GM19239 (cell line): ENCODE results near the gene NGF.
A peak's percentile ranks its signal among the peaks of the same experiment; 100 is the strongest.

ENCODE experiments used
- DNase-seq: peaks from one replicate; pipeline ENCODE4 v3.0.0; 2011; ENCODE audit warnings: low spot score; ENCODE audit not compliant: insufficient read length
- FAIRE-seq: peaks from 2 replicates; lab custom pipeline; 2011; peaks lifted over from hg19 to GRCh38; lab: Jason Lieb, UNC

Gene NGF

DNA sequence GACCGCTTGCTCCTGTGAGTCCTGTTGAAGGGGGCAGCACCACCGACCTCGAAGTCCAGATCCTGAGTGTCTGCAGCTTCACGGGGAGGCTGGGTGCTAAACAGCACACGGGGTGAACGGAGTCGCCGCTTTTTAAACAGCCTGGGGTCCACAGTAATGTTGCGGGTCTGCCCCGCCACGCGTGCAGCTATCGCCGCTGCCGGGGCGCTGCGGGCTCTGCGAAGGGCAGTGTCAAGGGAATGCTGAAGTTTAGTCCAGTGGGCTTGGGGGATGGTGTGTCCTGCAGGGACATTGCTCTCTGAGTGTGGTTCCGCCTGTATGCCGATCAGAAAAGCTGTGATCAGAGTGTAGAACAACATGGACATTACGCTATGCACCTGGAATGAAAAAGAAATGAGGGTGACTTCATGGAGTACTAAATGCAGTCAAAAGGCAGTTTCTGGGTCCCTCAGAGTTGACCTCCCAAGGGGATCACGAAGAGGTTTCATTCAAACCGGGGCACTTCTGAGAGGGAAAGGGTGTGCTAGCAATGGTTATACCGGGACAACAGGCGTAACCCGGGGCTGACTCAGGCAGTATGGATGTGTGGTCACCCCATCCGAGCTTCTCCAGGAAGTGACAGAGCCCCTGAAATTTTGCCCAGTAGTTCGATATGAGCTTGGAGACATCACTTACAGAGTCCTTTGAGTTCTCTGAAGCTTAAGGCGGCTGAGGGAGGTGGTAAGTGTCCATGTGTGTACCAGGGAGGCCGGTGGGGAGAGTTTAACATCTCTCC is 51.4 kb downstream of the NGF start:
- no peak for DNase-seq
- no peak for FAIRE-seq

DNA sequence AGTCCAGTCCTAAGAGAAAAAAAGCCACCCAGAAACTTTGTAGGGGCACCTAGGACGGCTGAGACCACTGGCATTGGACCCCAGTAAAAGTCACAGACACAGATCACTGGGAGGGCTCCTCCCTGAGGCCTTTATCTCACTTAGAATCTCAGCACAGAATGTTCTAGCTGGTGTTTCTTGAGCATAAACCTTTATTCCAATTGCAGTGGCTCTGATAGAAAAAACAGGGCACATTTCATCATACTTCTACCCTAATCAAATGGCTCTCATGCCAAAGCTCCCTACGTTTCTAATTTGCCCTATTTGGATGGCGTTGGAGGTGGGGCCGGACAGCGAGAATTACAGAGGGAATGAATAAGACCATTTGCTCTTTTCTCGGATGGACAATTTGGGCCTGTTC is 53.8 kb downstream of the NGF start:
- FAIRE-seq (no peak), DNase-seq (no peak)

DNA sequence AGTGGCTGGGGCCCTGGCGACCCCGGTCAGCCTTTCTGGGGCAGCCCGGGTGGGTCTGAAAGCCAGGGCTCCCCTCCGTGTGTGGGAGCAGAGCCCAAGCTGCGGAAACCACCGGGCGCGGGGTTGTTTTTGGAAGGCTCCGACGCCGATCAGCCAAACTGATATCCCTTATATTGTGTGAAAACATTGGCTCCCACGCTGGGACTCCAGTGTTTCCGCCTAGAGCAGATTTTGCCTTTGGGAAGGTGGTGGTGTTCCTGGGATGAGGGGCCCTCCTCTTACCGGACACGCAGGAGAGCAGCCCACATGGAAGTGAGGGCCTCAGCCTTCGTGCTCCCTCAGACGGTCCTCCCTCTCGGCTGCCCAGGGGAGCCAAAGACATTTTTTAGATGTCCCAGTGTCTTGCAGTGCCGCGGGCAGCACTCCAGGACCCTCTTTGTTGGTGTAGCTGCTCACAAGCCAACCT is 54.3 kb downstream of the NGF start:
- FAIRE-seq (no peak), DNase-seq (no peak)

DNA sequence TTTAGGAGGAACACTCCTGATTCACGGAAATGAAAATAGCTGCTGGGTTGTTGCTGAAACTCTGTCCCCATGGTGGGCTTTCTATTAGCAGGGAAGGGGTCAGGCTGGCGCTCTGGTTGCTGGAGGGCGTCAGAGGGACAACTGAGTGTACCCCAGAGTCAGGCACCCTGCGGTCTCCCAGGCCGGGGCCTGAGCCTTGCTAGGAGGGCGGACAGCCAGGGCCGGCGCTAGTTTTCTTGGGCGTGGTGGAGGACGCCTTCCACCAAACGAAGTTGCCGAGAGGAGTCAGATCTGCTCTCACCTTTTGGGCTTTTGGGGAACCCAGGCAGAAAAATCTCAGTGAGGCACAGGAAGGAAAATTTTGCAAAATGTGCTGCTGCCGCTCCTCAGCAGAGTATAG is 54.8 kb downstream of the NGF start:
- no peak for FAIRE-seq

DNA sequence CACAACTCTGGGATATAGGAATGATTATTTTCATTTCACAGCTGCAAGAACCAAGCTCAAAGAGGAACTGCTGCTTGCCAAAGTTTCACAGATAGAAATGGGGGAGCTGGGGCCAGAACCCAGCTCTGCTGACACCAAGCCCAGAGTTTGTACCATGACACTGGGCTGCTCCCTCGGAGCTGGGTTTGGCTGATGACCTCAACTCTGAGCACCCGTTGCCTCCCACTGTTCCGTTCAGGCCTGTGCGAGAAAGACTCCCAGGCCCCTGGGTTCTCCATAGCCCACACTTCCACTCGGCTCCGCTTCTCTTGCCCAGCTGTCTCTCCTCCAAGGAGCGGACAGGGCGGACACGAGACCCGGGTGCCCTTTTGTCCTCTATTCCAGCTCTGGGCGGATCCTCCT is 55.2 kb downstream of the NGF start:
- FAIRE-seq (no peak), DNase-seq (no peak)

More for the DNA sequence above, 54.8 kb downstream of the NGF start:
- DNase-seq = no peak

DNA sequence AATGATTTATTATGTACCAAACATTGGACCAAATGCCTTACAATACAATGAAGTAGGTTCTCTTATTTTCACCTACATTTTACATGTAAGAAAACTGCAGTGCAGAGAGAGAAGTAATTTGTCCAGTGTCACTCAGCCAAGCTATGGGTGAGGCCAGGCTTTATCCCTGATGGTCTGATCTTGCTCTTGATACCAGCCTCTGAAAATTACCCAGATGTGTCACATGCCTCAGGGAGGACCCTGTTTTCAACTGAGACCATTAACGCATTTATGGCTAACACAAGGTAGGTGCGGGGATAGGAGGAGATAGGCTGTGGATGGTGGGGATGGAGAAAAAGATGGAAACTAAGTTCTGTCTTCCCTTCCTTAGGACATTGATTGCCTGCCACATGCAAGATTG is 56.9 kb downstream of the NGF start:
- DNase-seq (no peak), FAIRE-seq (no peak)

DNA sequence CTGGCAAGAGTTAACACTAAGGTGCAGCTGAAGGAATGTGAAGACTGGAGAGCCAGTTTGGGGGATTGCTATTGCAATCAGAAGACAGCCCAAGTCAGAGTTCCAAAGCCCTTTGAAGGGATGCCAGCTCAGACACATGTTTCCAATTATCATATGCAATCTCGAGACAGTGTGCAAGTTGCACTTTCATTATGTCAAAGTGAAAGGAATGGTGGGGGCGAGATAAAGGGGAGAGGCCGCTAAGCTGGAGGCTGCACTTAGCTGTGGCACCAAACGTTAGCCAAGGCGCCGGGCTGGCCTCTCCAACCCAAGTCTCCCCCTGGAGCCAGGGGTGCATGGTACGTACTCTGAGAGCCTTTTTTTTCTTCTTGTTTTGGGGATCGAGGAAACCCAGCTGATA is 58.0 kb downstream of the NGF start:
- DNase-seq (no peak), FAIRE-seq (no peak)

DNA sequence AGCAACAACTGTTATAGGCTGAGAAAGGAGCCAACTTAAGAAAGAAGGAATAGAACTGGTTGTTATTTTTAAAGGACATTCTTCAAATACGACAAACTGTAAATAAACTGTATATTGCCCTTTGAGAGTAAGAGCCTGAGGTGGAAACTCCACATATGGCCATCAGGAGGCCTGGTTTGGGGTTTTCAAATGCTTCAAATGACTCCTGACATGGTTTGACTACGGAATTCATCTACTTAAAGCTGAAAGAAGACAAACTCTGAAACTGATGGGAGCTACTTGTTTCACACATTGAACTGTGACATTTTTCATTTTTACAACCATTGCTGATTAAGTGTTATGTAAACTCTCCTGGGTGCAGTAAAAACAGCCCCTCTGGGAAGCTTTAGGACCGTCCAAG is 59.8 kb downstream of the NGF start:
- no peak for FAIRE-seq
- no peak for DNase-seq

DNA sequence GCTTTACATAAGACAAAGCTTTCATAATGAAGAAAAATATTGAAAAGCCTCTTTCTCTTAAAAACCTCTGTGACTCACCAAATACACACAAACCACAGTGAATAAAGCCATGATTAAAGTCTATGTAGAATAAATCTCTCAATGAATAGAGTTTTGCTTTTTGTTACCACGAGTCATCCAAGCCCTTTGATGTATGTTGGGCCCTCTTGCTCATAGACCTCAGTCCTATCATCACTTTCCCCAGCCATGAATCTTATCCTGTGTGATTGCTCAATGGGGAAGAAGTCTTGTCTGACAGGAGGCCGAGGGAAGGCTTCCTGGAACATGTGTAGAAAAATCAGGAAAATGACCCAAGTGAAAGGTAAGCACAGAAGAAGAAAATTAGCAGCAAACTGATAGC is 60.8 kb downstream of the NGF start:
- no peak for DNase-seq
- no peak for FAIRE-seq

DNA sequence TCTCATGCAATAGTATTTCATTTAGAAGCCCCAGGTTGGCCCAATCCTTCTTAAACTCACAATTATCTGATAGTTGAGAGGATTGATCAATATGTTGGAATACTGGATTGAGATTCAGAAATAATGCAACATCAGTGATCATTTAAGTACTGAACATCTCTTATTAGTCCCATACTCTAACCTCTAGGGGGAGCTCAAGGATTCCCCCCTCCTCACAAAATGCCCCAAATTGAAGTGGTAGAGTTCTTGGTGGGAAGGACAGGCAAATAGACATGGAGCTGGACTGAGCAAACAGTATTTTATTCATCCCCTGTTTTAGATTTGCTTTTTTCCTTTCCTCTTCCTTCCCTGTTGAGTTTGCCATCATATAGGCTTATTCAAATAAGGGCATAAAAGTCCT is 62.8 kb downstream of the NGF start:
- FAIRE-seq (no peak), DNase-seq (peak; percentile 13)

DNA sequence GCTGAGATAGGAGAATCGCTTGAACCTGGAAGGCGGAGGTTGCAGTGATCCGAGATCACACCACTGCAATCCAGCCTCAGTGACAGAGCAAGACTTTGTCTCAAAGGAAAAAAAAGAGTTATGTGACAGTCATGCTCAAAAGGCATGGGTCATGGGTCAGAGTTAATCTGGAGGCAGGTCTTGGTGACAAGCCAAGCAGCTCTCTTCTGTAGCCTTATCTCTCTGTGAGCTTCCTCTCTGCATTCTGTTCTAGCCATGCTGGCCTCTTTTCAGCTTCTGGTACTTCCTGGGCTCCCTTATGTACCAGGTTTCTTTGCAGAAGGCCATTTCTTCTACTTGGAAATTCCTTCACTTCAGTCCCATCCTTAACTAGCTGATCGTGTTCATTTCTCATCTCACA is 63.6 kb downstream of the NGF start:
- DNase-seq = no peak
- FAIRE-seq = no peak

DNA sequence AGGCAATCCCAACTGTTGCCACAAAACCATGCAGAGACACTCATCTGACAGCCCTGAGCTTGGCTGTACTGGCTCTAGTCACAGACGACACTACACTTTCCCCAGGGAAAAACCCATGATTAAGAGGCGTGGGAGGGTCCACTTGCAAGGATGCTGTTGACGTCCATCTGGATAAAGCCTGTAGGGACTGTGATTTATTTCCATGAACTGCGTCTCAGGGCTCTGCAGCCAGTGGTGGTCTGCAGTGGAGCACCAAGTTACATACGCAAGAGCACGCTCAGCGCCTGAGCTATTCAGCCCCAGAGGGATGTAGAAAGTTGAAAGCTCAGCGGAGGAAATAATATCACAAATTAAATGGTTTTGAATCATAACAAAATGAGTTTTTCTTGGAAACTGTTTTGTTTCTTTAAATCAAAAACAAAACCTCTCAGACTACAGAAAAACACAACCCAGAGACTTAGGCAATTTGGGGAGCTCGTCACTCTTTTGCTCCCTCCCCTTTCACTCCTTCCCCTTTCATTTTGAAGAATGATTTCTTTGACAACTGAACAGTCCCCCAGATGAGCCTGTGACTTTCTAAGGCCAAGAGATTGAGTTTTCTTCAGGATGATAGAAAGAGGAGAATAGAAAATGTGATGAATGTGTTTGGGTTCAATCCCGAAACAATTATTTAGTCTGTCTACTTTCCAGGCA is 71.2 kb downstream of the NGF start:
- FAIRE-seq (no peak), DNase-seq (no peak)

DNA sequence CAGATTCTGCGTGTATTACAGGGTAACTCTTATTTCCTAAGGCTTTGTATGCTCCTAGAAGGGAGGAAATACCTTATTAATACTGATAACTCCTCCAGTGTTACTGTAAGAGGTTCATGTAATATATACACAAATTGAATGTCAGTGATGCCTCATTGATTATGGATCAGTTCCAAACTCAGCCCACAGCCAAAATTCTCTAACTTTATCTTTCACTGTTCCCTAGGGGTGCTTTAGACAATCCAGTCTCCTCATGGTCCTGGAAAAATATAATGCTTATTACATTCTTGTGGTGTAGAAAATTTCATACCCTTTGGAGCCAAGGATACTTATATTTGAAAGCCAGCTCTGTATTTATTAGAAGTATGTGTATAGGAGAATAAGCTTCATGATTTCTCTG is 73.0 kb downstream of the NGF start:
- DNase-seq = no peak
- FAIRE-seq = no peak

DNA sequence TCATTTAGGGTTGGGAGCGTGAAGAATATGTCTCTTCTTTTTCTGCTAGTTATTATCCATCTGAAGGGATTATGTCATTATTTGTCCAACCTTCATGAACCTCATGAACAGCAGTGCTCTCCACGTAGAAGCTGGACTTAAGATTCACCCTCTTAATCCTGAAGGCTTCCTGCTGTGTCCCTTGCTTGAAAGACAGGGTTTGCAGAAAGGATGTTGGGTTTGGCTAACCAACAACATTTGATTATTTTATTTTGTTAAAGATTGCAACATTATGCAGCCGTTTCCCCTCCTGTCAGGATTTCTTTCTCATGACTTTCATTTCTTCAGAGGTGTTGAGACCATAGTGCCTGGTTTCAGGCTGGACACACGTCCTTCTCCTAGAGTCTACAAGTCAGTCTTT is 75.2 kb downstream of the NGF start:
- FAIRE-seq (no peak), DNase-seq (no peak)

DNA sequence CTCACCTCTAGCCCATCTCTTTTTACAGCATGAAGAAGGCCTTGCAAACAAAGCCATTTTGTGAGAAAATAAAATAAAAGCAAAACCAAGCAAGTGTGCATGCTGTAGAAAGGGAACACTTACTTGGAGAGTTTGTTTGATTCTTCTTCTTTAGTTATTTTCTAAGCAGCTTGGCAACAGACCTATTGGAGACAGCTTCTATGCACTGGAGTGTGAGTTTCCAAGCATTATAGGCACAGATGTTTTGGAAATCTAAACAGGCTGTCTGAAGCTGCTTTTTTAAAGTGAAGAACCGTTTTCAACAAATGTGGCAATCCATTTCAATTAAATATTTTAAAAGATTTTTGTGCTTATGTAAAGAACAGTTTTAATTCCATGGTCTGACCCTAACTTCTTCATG is 76.6 kb downstream of the NGF start:
- DNase-seq (no peak), FAIRE-seq (no peak)

DNA sequence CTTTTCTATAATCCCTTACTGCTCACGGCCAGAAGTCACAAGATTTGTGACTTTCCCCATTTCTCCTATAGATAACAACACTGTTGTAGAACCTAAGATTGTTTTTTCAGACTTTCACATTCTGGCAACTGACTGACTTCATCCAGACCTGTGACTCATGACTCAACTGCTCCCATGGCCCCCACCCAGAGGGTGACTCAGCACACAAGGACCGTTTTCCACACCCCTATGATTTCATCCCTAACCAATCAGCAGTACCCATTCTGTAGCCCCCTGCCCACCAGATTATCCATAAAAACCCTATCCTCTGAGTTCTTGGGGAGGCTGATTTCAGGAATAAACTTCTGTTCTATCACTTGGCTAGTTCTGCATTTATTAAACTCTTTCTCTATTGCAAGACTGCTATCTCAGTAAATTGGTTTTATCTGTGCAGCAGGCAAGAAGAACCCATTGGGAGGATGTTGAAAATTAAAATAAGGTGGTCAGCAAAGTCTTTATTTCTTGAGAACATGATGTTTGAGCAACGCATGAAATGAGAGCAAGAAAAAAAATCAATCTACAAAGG is 79.7 kb downstream of the NGF start:
- FAIRE-seq (no peak), DNase-seq (no peak)

DNA sequence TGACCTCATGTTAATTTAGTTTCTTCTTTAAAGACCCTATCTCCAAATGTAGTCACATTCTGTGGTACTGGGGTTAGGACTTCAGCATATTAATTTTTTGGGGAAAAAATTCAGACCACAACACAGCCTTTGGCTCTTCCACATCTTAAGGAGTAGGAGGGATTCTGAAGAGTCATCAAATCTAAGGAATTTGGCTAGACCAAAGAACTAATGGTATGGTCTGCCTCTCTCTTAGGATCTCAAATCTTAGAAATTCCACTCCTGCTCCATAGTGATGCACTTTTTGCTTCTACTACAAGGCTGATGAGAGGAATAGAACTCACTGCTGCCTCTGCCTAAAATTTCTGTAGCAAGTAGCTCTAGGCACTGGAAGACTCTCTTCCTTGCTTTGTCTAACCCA is 80.5 kb downstream of the NGF start:
- no peak for FAIRE-seq
- DNase-seq = no peak

DNA sequence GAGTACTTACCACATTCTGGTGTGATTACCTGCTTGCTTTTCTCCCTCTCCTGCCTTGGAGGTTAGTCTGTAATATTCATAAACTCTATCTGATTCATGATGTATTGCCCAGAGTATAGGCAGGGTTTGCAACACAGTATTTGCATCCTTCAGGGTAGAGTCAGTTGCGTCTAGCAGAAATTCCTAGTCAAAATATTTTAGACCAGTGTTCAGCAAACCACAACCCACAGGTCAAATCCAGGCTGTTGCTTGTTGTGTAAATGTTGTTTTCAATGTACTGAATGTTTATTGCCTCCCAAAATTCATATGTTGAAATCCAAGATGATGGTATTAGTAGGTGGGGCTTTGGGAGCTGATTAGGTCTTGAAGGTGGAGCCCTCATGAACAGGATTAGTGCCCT is 82.9 kb downstream of the NGF start:
- no peak for DNase-seq
- FAIRE-seq = no peak

DNA sequence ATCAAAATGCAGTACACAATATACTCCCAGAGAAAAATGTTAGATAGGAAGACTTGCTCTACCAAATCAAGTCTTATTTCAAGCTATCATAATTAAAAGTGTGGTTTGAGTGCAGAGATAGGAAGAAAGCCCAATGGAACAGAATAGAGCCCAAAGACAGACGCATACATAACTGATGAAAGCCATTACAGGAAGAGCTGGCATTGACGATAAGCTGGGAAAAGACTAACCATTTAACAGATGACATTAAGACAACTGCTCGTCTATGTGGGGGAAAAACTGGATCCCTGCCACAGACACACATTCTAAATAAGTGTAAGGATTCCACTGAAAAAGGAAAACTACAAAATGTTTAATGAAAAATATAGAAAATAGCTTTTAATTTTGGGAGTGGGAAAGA is 85.5 kb downstream of the NGF start:
- DNase-seq (no peak), FAIRE-seq (no peak)

DNA sequence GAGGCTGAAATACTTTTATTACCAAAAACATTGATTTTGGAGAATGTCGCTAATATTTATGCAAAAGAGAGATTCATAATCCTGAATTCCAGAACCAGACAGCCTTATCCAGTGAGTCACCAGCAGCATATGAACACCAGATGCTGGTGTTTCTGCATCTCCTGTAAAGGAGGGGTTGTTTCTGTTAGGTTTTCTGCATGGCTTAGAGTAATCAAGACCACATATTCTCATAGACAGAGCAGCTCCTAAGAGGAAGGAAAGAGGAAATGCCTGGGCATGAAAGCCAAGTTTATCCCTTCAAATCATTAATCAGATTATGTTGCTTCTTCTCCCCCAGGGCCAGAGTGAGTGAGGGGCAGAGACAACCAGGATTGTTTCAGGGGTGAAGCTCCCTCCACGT is 86.2 kb downstream of the NGF start:
- DNase-seq = no peak

DNA sequence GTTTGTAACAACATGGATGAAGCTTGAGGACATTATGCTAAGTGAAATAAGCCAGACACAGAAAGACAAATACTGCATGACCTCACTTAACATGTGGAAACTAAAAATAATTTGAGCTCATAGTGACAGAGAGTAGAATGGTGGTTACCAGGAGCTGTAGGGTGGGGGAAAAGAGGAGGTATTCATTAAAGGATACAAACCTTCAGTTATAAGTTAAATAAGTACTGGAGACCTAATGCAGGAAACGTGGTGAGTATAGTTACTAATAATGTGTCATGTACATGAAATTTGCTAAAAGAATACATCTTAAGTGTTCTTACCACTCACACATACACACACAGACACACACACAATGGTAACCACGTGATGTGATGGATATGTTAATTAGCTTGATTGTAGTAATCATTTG is 86.7 kb downstream of the NGF start:
- FAIRE-seq = no peak
- DNase-seq = no peak

More for the DNA sequence above, 86.2 kb downstream of the NGF start:
- FAIRE-seq = no peak

DNA sequence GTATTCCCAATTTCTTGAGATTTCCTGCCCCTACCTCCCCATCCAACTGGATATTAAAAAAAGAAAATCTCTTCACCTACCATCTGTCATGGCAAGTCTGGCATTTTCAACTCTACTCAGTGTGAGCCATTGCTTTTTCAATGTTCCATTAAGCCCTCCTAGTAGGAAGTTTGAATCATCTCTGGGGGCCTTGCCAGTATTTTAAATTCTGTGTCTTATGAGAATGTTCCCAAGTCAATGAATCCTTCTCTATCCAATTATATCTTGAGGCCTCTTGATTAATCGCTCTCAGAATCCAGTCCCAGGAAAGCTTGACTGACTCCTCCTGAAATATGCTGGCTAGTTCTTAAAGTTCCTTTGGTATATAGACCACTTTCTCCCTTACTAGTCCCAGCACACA is 91.5 kb downstream of the NGF start:
- FAIRE-seq (no peak), DNase-seq (no peak)
